Keratinocyte (primary cell): Measurements from ENCODE around the gene PTPN14. TPM values are rescaled to one million over a fixed set of nuclear protein-coding genes. Genes with fewer than 3 reads are reported as not detected.

Experiments
- DNase-seq: peaks from one replicate; pipeline ENCODE4 v3.0.0-alpha.2; 2011; ENCODE audit warnings: low read depth, missing footprints, low spot score
- FAIRE-seq: peaks from 2 replicates; lab custom pipeline; 2011; peaks lifted over from hg19 to GRCh38; lab: Jason Lieb, UNC
- H2AFZ ChIP-seq: 2 replicates; pipeline ENCODE4 v1.6.0; 2012; ENCODE audit warnings: low read length, control low read depth, inconsistent platforms; ENCODE audit not compliant: control insufficient read depth
- H3K27ac ChIP-seq: 2 replicates; pipeline ENCODE4 v1.5.1; 2011; ENCODE audit warnings: low read length; ENCODE audit not compliant: control insufficient read depth, insufficient read depth
- H3K27me3 ChIP-seq: 3 replicates; pipeline ENCODE4 v1.6.0; 2011; ENCODE audit warnings: low read length; ENCODE audit not compliant: control insufficient read depth, insufficient read depth; ENCODE audit errors: extremely low read depth
- H3K36me3 ChIP-seq, 2 experiments: 2 replicates in 1 of 2; 3 replicates in 1 of 2; pipeline ENCODE4 v1.5.1; 2011; ENCODE audit warnings: low read length in 2 of 2, mild to moderate bottlenecking in 1 of 2; ENCODE audit not compliant: control insufficient read depth in 2 of 2, insufficient read depth in 2 of 2; ENCODE audit errors: extremely low read depth in 1 of 2
- H3K4me1 ChIP-seq: 3 replicates; pipeline ENCODE4 v1.5.1; 2011; ENCODE audit warnings: low read length; ENCODE audit not compliant: control insufficient read depth, insufficient read depth; ENCODE audit errors: extremely low read depth
- H3K4me2 ChIP-seq: 3 replicates; pipeline ENCODE4 v1.6.0; 2011; ENCODE audit warnings: low read depth, low read length; ENCODE audit not compliant: control insufficient read depth, insufficient read depth; ENCODE audit errors: extremely low read depth
- H3K4me3 ChIP-seq, 3 experiments: fragments of 200-600 bp in 1 of 3; sonication (generic) in 1 of 3; 2 replicates in 2 of 3; 3 replicates in 1 of 3; pipeline ENCODE4 v1.5.1; 2011 to 2016; ENCODE audit warnings: low read length in 3 of 3, mild to moderate bottlenecking in 3 of 3, control low read depth in 2 of 3, inconsistent platforms in 1 of 3, low read depth in 1 of 3, mixed read lengths in 1 of 3, mixed run types in 1 of 3, moderate library complexity in 1 of 3; ENCODE audit not compliant: control insufficient read depth in 2 of 3, insufficient read depth in 2 of 3; ENCODE audit errors: extremely low read depth in 1 of 3
- H3K79me2 ChIP-seq: 2 replicates; pipeline ENCODE4 v1.6.0; 2012; ENCODE audit warnings: low read length; ENCODE audit not compliant: control insufficient read depth, insufficient read depth
- H3K9ac ChIP-seq: 3 replicates; pipeline ENCODE4 v1.6.0; 2011; ENCODE audit warnings: low read length; ENCODE audit not compliant: control insufficient read depth, insufficient read depth; ENCODE audit errors: extremely low read depth
- H3K9me1 ChIP-seq: 3 replicates; pipeline ENCODE4 v1.6.0; 2011; ENCODE audit warnings: low read length; ENCODE audit not compliant: control insufficient read depth, insufficient read depth; ENCODE audit errors: extremely low read depth
- H3K9me3 ChIP-seq: 2 replicates; pipeline ENCODE4 v1.5.1; 2012; ENCODE audit warnings: low read depth, low read length; ENCODE audit not compliant: control insufficient read depth
- H4K20me1 ChIP-seq: 3 replicates; pipeline ENCODE4 v1.6.0; 2011; ENCODE audit warnings: low read length; ENCODE audit not compliant: control insufficient read depth, insufficient read depth; ENCODE audit errors: extremely low read depth
- EZH2 ChIP-seq: IDR thresholded peaks from one replicate; pipeline ENCODE4 v1.6.1; 2012; ENCODE audit warnings: inconsistent platforms, mild to moderate bottlenecking, low read length, moderate library complexity
- dilution Hi-C: fragments of 300-500 bp; cut with MboI; formaldehyde crosslinking; loops from one replicate; pipeline ENCODE4 v1.7.0; 2020; ENCODE audit warnings: low sequenced_read_pairs; ENCODE audit not compliant: extremely low pct_ligation_motif_present
- polyA plus RNA-seq, 5 experiments: library from polyadenylated mRNA; depleted of rRNA in 3 of 5; stranded (reverse) in 3 of 5; stranded (forward) in 1 of 5; unstranded in 1 of 5; fragments of >200 nt; gene quantifications; 1 replicate in 1 of 5; 2 replicates in 3 of 5; 3 replicates in 1 of 5; pipeline versions ENCODE4 v1.2.1 to v1.2.3, GENCODE V29; 2011 to 2012; ENCODE audit warnings: missing spikeins in 2 of 5, low read depth in 1 of 5, low replicate concordance in 1 of 5
- TF ChIP-seq, protein P1 (sequence below), 3 experiments: IDR thresholded peaks in 1 of 3; conservative IDR thresholded peaks in 1 of 3; optimal IDR thresholded peaks in 1 of 3; 2 replicates in 2 of 3; 3 replicates in 1 of 3; pipeline versions ENCODE3 to v1.5.1; 2011; ENCODE audit warnings: low read length in 3 of 3, mild to moderate bottlenecking in 3 of 3, moderate library complexity in 2 of 3, control low read depth in 1 of 3, inconsistent platforms in 1 of 3; ENCODE audit not compliant: insufficient read depth in 2 of 3; ENCODE audit errors: extremely low read depth in 1 of 3

Gene PTPN14
- polyA plus RNA-seq, 1 donor (not counting 4 experiments of a cell fraction or from before 2014, with no cell fraction given): 29.9 TPM

DNA sequence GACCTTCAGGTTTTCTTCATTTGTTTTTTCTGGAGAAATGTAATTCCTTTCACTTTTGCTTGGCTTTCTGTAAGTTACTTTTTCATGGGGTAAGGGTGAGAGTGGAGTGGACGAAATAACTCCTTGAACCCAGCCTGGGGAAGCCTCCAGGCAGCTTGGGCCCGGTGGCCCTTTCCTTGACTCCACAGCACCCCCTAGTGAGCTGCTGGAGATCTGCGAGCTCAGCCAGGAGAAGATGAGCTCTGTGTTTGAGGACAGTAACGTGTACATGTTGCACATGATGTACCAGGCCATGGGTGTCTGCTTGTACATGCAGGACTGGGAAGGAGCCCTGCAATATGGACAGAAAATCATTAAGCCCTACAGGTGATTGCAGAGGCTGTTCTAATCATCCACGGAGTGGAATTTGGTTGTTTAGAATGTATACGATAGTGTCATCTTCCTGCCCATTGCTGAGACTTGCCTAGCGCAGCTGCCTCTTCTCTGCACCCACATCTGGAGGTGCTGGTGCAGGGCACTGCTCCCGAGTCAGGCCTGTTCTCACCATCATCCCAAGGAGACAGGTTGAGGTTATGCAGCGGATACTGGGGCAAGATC lies 219.5 kb downstream of the PTPN14 start:
- Histone ChIP-seq H3K36me3 (peaks cover 3 to 11% of the 10 kb centered on the region in 2 experiments), H3K4me2 (peak overlapping the region; percentile 12), H3K4me1 (peaks cover 41% of the 10 kb centered on the region), H3K79me2 (no peaks in the 10 kb centered on the region), H3K27me3 (no peaks in the 10 kb centered on the region), H2AFZ (no peak overlapping the region), H3K27ac (peak overlapping the region; percentile 15), H3K4me3 (no peak overlapping the region), H3K9ac (no peak overlapping the region), H3K9me3 (no peaks in the 10 kb centered on the region), H4K20me1 (no peaks in the 10 kb centered on the region), H3K9me1 (no peaks in the 10 kb centered on the region)
- dilution Hi-C loops: no loop called here
- peak; percentile 69 for DNase-seq
- TF ChIP-seq, protein P1, sequence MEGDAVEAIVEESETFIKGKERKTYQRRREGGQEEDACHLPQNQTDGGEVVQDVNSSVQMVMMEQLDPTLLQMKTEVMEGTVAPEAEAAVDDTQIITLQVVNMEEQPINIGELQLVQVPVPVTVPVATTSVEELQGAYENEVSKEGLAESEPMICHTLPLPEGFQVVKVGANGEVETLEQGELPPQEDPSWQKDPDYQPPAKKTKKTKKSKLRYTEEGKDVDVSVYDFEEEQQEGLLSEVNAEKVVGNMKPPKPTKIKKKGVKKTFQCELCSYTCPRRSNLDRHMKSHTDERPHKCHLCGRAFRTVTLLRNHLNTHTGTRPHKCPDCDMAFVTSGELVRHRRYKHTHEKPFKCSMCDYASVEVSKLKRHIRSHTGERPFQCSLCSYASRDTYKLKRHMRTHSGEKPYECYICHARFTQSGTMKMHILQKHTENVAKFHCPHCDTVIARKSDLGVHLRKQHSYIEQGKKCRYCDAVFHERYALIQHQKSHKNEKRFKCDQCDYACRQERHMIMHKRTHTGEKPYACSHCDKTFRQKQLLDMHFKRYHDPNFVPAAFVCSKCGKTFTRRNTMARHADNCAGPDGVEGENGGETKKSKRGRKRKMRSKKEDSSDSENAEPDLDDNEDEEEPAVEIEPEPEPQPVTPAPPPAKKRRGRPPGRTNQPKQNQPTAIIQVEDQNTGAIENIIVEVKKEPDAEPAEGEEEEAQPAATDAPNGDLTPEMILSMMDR (optimal IDR thresholded peaks at IDR 0.05 in 1 of 3, IDR thresholded peaks at IDR 0.05 in 1 of 3, conservative IDR thresholded peaks at IDR 0.05 in 1 of 3; ENCODE audit: extremely low read depth in 1 of 3, insufficient read depth in 2 of 3, low read length in 3 of 3): peak; percentile 90 to 97 (median 91)
- TF ChIP-seq EZH2: no peak
- FAIRE-seq: peak; percentile 79

DNA sequence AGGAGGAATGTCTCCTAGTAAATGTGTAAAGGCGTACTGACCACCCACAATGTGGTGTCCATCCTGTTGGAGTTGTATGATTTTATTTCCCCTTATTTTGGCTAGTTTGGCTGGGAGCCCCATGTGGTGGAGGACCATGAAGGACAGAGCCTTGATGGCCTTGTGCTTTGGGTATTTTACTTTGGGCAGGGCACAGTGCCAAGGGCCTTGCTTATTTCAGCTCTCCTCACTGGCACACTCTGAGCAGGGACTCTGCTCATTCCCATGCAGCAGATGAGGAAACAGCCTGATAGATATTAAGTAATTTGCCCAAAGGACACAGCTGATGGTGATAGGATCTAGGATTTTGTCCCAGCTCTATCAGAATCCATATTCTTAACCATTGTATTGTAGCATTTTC lies 220.2 kb downstream of the PTPN14 start:
- no peak for DNase-seq
- no peaks in the 10 kb centered on the region for H3K9me1 ChIP-seq
- peaks cover 3 to 11% of the 10 kb centered on the region in 2 experiments for H3K36me3 ChIP-seq
- H3K9me3 ChIP-seq: no peaks in the 10 kb centered on the region
- H3K4me3 ChIP-seq: no peak overlapping the region
- H3K4me1 ChIP-seq: peaks cover 41% of the 10 kb centered on the region
- TF ChIP-seq, protein P1 (optimal IDR thresholded peaks at IDR 0.05 in 1 of 3, IDR thresholded peaks at IDR 0.05 in 1 of 3, conservative IDR thresholded peaks at IDR 0.05 in 1 of 3; ENCODE audit: extremely low read depth in 1 of 3, insufficient read depth in 2 of 3, low read length in 3 of 3): no peak
- TF ChIP-seq EZH2: no peak
- H3K79me2 ChIP-seq: no peaks in the 10 kb centered on the region
- H3K27me3 ChIP-seq: no peaks in the 10 kb centered on the region
- no peak overlapping the region for H3K9ac ChIP-seq
- no peaks in the 10 kb centered on the region for H4K20me1 ChIP-seq
- no peak overlapping the region for H3K4me2 ChIP-seq
- dilution Hi-C loops: no loop called here
- H3K27ac ChIP-seq: no peak overlapping the region
- no peak overlapping the region for H2AFZ ChIP-seq
- FAIRE-seq: no peak
